PFSK-1 (cell line): ENCODE data around the gene ATF5.
"Not testable (repeated sequence)": the region's sequence is repeated elsewhere in the genome, so short reads cannot be mapped to it uniquely, and the experiment has no call there.

ENCODE experiments used
- FOXP2 ChIP-seq: optimal IDR thresholded peaks from 2 replicates; pipeline ENCODE3; 2011; ENCODE audit warnings: borderline replicate concordance, control low read depth, inconsistent platforms; ENCODE audit not compliant: insufficient read depth; ENCODE audit errors: extremely low read length, extremely low read depth
- POLR2AphosphoS5 ChIP-seq: IDR thresholded peaks from 2 replicates; pipeline ENCODE4 v1.6.1; 2012; ENCODE audit warnings: low read depth, mild to moderate bottlenecking, control low read depth, low read length, moderate library complexity
- REST ChIP-seq, 2 experiments: IDR thresholded peaks; 2 replicates each; pipeline versions ENCODE4 v1.6.1 to v1.8.0; 2011 to 2012; ENCODE audit warnings: low read depth in 2 of 2, low read length in 2 of 2, control low read depth in 1 of 2, inconsistent platforms in 1 of 2, mild to moderate bottlenecking in 1 of 2, moderate library complexity in 1 of 2; ENCODE audit not compliant: insufficient read depth in 1 of 2
- SIN3A ChIP-seq: IDR thresholded peaks from 2 replicates; pipeline ENCODE4 v1.6.1; 2012; ENCODE audit warnings: mild to moderate bottlenecking, low read length, moderate library complexity, borderline replicate concordance; ENCODE audit not compliant: insufficient read depth
- TAF1 ChIP-seq: IDR thresholded peaks from 2 replicates; pipeline ENCODE4 v1.6.1; 2012; ENCODE audit warnings: low read length, control low read depth, borderline replicate concordance; ENCODE audit not compliant: insufficient read depth

ATF5 gene

GRCh38 chr19:49960980-49961379 is 32.0 kb downstream of the ATF5 start, which contains the start of gene SIGLEC11:
SIGLEC11 (minus strand) TSS chr19:49961172; CDS start chr19:49961081, 91 bp downstream.
- TF ChIP-seq FOXP2, SIN3A, TAF1: not testable (repeated sequence)

DNA sequence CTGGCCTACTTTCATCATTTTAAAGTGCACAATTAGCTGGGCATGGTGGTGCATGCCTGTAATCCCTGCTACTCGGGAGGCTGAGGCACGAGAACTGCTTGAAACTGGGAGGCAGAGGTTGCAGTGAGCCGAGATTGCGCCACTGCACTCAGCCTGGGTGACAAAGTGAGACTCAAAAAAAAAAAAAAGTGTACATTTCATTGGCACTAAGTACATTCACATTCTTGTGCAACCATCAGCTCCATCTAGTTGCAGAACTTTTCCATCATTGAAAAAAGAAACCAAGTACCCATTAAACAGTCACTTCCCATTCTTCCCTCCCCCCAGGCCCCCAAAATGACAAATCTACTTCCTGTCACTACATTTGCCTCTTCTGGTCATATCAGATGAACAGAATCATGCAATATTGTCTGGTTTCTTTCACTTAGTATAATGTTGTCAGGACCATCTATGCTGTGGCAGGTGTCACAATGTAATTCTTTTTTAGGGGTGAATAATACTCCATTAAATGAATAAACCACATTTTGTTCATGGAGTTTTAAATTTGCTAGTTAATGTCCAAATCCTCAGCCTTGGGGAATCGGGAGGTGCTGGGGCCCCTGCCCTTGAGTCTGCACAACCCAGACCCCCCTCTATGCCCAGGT is 39.4 kb downstream of the ATF5 start:
- TF ChIP-seq TAF1 (no peak), FOXP2 (no peak), POLR2AphosphoS5 (no peak)

GRCh38 chr19:49971991-49972411 is 43.0 kb downstream of the ATF5 start:
- no peak for TF ChIP-seq SIN3A
- TF ChIP-seq REST (IDR thresholded peaks at IDR 0.05; ENCODE audit: insufficient read depth in 1 of 2, low read depth in 2 of 2, low read length in 2 of 2), result no peak
- TF ChIP-seq FOXP2, result no peak
- TF ChIP-seq TAF1, result no peak
- no peak for TF ChIP-seq POLR2AphosphoS5

- no peak for TF ChIP-seq FOXP2
- no peak for TF ChIP-seq TAF1
- TF ChIP-seq POLR2AphosphoS5, result no peak
- no peak for TF ChIP-seq REST (IDR thresholded peaks at IDR 0.05; ENCODE audit: insufficient read depth in 1 of 2, low read depth in 2 of 2, low read length in 2 of 2)
- no peak for TF ChIP-seq SIN3A
These were observed 43.8 kb downstream of the ATF5 start for GRCh38 chr19:49972841-49973240.

DNA sequence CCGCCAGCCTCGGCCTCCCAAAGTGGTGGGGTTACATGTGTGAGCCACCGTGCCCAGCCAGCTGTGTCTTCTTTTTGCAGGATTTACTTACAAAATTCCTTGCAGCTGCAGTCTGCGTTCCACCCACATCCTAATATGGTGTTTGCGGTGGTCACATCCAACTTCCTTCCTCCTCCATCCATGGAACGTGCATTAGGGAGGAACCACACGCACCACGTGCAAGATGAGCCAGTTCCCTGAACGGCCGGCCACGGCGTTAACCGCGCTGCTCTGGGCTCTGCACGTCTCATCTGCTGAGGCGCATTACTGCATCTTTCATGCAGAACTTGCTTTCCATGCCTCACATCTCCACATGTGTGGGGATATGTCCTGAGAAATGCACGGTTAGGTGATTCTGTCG is 45.0 kb downstream of the ATF5 start:
- no peak for TF ChIP-seq POLR2AphosphoS5
- TF ChIP-seq FOXP2, result no peak

DNA sequence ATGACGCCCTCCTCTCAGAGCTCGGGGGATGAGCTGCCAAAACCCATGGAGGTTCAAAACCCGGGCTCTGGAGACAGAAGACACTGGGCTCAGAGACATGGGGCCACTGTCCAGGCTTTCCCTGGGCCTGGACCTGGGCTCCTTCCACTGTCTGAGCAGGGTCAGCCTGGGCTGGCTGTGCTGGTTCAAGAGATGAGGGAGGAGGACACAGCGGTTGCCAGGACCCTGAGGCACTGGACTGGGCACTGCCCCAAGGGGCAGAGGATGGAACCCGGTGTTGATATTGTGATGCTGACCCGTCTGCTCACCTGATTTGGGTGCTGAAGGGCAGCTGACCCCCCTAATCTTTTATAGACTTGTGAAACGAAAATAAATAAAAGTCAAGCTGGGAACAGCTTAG is 46.0 kb downstream of the ATF5 start:
- no peak for TF ChIP-seq TAF1
- TF ChIP-seq FOXP2, result no peak
- no peak for TF ChIP-seq POLR2AphosphoS5
- TF ChIP-seq SIN3A, result no peak
- TF ChIP-seq REST (IDR thresholded peaks at IDR 0.05; ENCODE audit: insufficient read depth in 1 of 2, low read depth in 2 of 2, low read length in 2 of 2), result no peak

- no peak for TF ChIP-seq POLR2AphosphoS5
- TF ChIP-seq SIN3A, result no peak
- no peak for TF ChIP-seq REST (IDR thresholded peaks at IDR 0.05; ENCODE audit: insufficient read depth in 1 of 2, low read depth in 2 of 2, low read length in 2 of 2)
- TF ChIP-seq TAF1, result no peak
- TF ChIP-seq FOXP2, result no peak
These were observed 47.5 kb downstream of the ATF5 start for GRCh38 chr19:49976496-49976895.
